Activated naive CD4-positive, alpha-beta T cell treated with anti-CD3 and anti-CD28 coated beads, Interleukin-2, amount 10 ng/mL, durations not matched to agents 7 days and 5 days (primary cell): Measurements from ENCODE around the gene ZNF480.
A peak's percentile ranks its signal among the peaks of the same experiment; 100 is the strongest.
"Not testable (repeated sequence)": the region's sequence is repeated elsewhere in the genome, so short reads cannot be mapped to it uniquely, and the experiment has no call there.

Experiments used
- CTCF ChIA-PET: fragments of 350-600 bp; sonication (Branson Sonifier 250); formaldehyde crosslinking; loops from one replicate; lab custom pipeline; 2021; ENCODE audit warnings: antibody characterized with exemption; lab: Charles Lee
- DNase-seq: peaks from one replicate; pipeline ENCODE4 v3.0.0-alpha.2; 2020
- H3K27ac Mint-ChIP-seq: one replicate; pipeline ENCODE4 v1.8.0; 2021; ENCODE audit warnings: mild to moderate bottlenecking, moderate library complexity, mixed read lengths
- H3K27me3 Mint-ChIP-seq: one replicate; pipeline ENCODE4 v1.8.0; 2021; ENCODE audit warnings: mild to moderate bottlenecking, mixed read lengths
- H3K36me3 Mint-ChIP-seq: one replicate; pipeline ENCODE4 v1.8.0; 2021; ENCODE audit warnings: mixed read lengths
- H3K4me1 Mint-ChIP-seq: one replicate; pipeline ENCODE4 v1.8.0; 2021; ENCODE audit warnings: mixed read lengths
- H3K4me3 Mint-ChIP-seq: one replicate; pipeline ENCODE4 v1.8.0; 2021; ENCODE audit warnings: mild to moderate bottlenecking, moderate library complexity, mixed read lengths
- H3K9me3 Mint-ChIP-seq: one replicate; pipeline ENCODE4 v1.8.0; 2021; ENCODE audit warnings: mixed read lengths

The ZNF480 gene

DNA sequence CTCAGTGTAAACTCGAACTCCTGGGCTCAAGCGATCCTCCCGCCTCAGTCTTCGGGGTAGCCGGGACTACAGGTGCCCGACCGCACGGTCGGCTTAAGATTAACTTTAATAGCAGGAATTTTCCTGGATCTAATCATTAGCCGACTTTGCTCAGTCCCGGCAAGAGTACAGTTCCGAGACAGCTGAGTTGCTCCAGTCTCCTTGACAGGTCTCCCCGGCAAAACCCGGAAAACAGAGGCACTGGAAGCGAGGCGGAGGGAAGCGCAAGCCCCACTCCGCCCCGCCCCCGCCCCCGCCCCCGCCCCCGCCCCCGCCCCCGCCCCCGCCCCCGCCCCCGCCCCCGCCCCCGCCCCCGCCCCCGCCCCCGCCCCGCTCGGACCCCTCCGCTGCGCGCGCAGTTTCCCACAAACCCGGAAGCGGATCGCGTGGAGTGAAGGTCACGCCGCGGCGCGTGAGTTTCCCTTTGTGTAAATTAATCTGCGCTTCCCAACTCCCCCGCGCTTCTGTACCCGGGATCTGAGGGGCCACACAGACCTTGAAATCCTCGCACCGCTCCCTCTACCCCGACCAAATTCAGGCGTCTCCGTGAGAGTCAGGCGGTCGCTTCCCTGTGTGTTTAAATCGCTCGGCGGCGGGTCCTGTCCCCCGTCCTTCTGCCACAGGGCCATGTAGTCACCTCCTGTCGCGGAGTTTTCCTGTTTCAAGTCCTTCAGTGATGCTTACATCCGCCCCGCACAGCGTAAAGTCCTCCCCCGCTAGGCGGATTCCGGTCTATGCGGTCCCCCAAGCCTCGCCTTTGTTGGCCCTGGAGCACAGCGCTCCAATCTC is at the start of gene ZNF480:
Gene ZNF480 (plus strand): TSS at position 397 of the 828 bp plus-strand sequence. CDS start 3,244 bp downstream, outside the sequence.
- DNase-seq: peak; percentile 89
- peak within 1 kb of the TSS; percentile 92 for H3K4me3 Mint-ChIP-seq
- H3K36me3 Mint-ChIP-seq: peaks cover 69% of the 10 kb centered on the region
- CTCF ChIA-PET: no interaction called here
- H3K27me3 Mint-ChIP-seq: peaks cover 4% of the 10 kb centered on the region
- peaks cover 22% of the 10 kb centered on the region for H3K4me1 Mint-ChIP-seq
- H3K9me3 Mint-ChIP-seq: peaks cover 59% of the 10 kb centered on the region
- peak within 1 kb of the TSS; percentile 97 for H3K27ac Mint-ChIP-seq

DNA sequence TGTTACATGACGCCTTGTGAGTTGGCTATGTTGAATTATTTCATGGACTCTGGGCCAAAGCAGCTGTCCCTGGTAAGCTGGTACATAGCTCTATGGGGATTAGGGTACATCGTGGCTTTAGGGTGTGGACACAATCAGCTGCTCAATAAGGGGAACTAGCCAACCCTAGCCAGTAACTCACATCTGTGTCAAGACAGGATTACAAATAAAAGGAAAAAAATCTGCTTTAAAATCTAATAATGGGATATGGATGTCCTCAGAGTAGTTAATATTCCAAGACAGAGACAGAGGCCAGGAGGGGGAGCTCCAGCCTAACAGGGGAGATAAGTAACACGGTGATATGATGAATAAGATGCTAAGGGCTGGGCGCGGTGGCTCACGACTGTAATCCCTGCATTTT is 48.7 kb upstream of the ZNF480 start:
- H3K9me3 Mint-ChIP-seq: peaks cover 20% of the 10 kb centered on the region
- no peaks in the 10 kb centered on the region for H3K36me3 Mint-ChIP-seq
- H3K27ac Mint-ChIP-seq: no peak overlapping the region
- no peaks in the 10 kb centered on the region for H3K4me1 Mint-ChIP-seq
- no peak overlapping the region for H3K4me3 Mint-ChIP-seq
- DNase-seq: peak; percentile 73
- H3K27me3 Mint-ChIP-seq: no peaks in the 10 kb centered on the region
- CTCF ChIA-PET: interaction anchor here (1.4 to 1.6 kb wide), 2 partner anchors 11 to 501 kb away, joined by 5 read pairs; no protein-coding TSS in a partner anchor

DNA sequence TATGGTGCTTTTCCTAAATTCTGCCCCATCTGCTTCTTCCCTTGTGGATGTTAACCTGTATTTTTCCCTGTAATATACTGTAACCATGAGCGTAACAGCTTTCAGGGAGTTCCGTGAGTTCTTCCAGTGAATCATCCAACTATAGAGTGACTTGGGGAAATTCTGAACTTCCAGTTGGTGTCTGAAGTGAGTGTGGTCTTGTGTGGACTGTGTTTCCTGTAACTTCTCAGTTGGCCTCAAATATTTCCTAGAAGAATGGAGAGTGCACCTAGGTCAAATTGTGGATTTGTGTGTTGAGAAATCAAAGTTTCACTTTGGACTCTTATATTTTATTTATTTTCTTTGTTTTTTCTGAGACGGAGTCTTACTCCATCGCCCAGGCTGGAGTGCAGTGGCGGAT is 38.5 kb upstream of the ZNF480 start:
- DNase-seq: no peak
- no peak overlapping the region for H3K4me3 Mint-ChIP-seq
- H3K36me3 Mint-ChIP-seq: peaks cover 2% of the 10 kb centered on the region
- H3K27me3 Mint-ChIP-seq: peaks cover 5% of the 10 kb centered on the region
- H3K9me3 Mint-ChIP-seq: peaks cover 28% of the 10 kb centered on the region
- no peak overlapping the region for H3K27ac Mint-ChIP-seq
- CTCF ChIA-PET: no interaction called here
- no peaks in the 10 kb centered on the region for H3K4me1 Mint-ChIP-seq

DNA sequence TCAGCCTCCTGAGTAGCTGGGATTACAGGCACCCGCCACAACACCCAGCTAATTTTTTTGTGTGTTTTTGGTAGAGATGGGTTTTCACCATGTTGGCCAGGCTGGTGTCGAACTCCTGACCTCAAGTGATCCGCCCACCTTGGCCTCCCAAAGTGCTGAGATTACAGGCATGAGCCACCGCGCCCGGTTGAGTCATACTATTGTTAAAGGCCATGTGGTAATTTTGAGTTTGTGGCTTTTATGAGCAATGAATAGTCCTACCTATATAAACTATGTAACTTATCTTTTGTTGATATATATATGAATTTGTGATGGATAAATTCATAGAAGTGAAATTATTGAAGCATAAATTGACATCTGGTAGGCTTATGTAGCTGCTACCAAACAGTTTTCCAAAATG is 31.4 kb upstream of the ZNF480 start:
- H3K4me3 Mint-ChIP-seq, CTCF ChIA-PET, DNase-seq, H3K36me3 Mint-ChIP-seq, H3K27ac Mint-ChIP-seq, H3K27me3 Mint-ChIP-seq: not testable (repeated sequence)
- H3K4me1 Mint-ChIP-seq: peaks cover 10% of the 10 kb centered on the region
- H3K9me3 Mint-ChIP-seq: peaks cover 27% of the 10 kb centered on the region

DNA sequence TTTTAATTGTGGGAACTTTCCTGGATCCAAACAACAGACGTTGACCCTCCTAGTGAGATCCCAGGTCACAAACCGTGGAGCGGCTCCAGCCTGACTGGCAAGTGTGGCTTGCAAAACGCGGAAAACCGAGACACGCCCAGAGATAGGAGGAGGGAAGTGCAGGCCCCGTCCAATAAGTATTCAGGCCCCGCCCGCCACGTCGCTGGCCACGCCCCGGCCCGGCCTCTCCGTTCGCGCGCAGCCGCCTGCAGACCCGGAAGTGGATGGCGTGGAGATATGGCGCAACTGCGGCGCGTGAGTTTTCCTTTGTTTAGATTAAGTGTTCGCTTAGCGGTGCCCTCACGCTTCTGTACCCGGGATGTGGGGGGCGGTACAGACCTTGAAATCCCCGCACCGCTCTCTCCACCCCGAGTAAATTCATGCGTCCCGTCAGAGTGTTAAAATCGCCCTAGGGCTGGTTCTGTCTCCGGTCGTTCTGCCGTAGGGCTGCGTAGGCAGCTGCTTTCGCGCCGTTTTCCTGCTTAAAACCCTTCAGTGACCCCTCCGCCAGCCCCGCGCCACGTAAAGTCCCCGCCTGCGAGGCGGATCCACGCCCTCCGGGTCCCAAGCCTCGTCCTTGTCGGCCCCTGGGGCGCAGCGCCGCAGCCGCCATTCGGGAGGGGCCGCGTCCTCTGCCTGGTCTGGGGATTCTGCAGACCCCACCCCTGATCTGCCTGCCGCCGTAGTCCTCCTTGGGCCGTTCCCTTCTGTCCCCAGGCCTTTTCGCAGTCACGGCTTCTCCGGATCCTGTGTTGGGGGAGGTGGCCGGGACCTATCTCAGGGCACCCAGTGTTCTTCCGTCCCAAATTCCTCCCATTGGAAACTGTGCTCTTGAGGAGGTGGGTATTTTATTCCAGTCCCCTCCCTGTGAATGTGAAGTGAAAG is 27.4 kb upstream of the ZNF480 start, which contains the start of gene ZNF766:
Gene ZNF766 (plus strand): TSS at position 250 of the 924 bp plus-strand sequence. CDS start 27 bp downstream, at position 277.
- Mint-ChIP-seq H3K9me3 (peaks cover 42% of the 10 kb centered on the region), H3K4me3 (peak within 1 kb of the TSS; percentile 94), H3K27ac (peak within 1 kb of the TSS; percentile 95), H3K4me1 (peaks cover 29% of the 10 kb centered on the region), H3K27me3 (no peaks in the 10 kb centered on the region), H3K36me3 (peaks cover 41% of the 10 kb centered on the region)
- peak; percentile 98 for DNase-seq
- CTCF ChIA-PET: no interaction called here

DNA sequence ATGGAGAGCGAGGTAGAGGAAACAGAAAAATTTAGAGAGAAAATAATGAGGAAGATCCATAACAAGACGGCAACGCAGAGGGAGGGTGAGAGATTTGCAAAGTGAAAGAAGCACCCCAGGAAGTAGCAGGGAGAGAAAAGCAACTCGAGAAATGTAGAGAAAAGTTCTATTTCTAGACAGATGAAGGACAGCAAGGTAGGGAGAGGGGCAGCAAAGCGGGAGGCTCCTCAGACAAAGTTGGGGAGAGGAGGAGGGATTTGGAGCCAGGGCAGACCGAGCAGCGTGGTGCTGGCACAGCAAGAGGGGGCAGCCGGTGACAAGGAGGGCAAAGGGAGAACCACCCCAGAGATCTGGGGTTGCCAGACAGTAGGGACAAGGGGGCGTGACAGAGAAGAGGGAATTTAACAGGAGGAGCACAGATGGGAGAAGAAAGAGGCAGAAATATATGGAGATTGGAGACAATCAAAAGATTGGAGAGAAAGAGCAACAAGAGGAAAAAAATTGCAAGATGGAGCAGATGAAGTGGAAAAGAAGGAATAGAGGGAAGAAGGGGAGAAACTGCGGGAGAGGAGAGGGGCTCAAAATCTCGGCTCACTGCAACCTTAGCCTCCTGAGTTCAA is 26.6 kb upstream of the ZNF480 start:
- Mint-ChIP-seq H3K4me3 (peak overlapping the region; percentile 94), H3K4me1 (peaks cover 29% of the 10 kb centered on the region), H3K36me3 (peaks cover 46% of the 10 kb centered on the region), H3K27me3 (no peaks in the 10 kb centered on the region), H3K9me3 (peaks cover 45% of the 10 kb centered on the region), H3K27ac (peak overlapping the region; percentile 95)
- CTCF ChIA-PET: no interaction called here
- DNase-seq: peak; percentile 29

DNA sequence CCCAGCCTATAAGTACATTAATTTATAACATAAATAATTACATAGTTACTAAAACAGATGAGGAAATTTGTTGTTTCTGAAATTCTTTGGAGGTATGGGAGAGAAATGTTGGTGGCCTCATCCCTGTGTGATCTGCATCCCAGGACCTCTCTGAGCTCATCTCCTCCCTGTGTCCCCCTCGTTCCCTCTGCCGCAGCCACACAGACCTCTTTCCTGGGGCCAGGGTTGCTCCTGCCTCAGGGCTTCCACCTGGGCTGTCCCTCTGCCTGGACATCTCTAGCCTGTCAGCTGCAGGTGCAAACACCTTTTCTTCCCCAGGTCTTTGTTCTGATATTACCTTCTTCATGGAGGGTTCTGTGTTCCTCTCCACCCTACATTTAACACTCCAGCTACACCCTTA is 23.7 kb upstream of the ZNF480 start:
- H3K36me3 Mint-ChIP-seq: peaks cover 73% of the 10 kb centered on the region
- CTCF ChIA-PET: no interaction called here
- DNase-seq: no peak
- no peak overlapping the region for H3K4me3 Mint-ChIP-seq
- H3K27me3 Mint-ChIP-seq: no peaks in the 10 kb centered on the region
- H3K27ac Mint-ChIP-seq: no peak overlapping the region
- peaks cover 61% of the 10 kb centered on the region for H3K9me3 Mint-ChIP-seq
- H3K4me1 Mint-ChIP-seq: peaks cover 29% of the 10 kb centered on the region

DNA sequence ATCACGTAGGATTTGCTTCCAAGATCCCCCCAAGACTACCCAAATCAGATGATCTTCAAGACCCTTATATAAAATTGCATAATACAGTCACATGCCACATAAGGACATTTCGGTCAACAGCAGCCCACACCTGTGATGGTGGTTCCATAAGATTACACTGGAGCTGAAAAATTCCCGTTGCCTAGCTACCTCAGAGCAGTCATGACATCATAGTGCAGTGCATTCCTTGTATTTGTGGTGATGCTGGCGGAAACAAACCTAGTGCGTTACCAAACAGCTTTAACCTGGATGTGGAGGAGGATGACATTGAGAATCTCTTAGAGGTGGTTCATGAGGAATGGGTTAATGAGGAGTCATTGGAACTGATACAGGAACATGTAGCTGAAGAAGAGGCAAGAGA is 22.8 kb upstream of the ZNF480 start:
- no peak for DNase-seq
- H3K4me3 Mint-ChIP-seq: no peak overlapping the region
- peaks cover 69% of the 10 kb centered on the region for H3K9me3 Mint-ChIP-seq
- H3K27ac Mint-ChIP-seq: no peak overlapping the region
- H3K4me1 Mint-ChIP-seq: peaks cover 29% of the 10 kb centered on the region
- peaks cover 81% of the 10 kb centered on the region for H3K36me3 Mint-ChIP-seq
- no peaks in the 10 kb centered on the region for H3K27me3 Mint-ChIP-seq
- CTCF ChIA-PET: no interaction called here

DNA sequence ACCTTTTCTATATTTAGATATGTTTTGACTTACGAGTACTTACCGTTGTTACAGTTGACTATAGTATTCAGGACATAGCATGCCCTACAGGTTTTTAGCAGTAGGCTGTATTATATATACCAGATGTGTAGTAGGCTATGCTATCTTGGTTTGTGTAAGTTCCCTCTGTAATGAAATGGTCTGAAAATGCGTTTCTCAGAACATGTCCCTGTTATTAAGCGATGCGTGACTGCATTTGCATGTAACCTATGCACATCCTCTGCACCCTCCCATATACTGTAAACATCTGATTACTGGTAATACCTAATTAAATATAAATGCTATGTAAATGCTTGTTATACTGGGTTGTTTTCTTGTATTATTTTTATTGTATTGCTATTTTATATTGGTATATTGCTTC is 21.0 kb upstream of the ZNF480 start:
- Mint-ChIP-seq H3K27me3 (no peaks in the 10 kb centered on the region), H3K9me3 (peaks cover 67% of the 10 kb centered on the region), H3K27ac (no peak overlapping the region), H3K36me3 (peaks cover 77% of the 10 kb centered on the region), H3K4me1 (peaks cover 17% of the 10 kb centered on the region), H3K4me3 (no peak overlapping the region)
- CTCF ChIA-PET: no interaction called here
- no peak for DNase-seq

DNA sequence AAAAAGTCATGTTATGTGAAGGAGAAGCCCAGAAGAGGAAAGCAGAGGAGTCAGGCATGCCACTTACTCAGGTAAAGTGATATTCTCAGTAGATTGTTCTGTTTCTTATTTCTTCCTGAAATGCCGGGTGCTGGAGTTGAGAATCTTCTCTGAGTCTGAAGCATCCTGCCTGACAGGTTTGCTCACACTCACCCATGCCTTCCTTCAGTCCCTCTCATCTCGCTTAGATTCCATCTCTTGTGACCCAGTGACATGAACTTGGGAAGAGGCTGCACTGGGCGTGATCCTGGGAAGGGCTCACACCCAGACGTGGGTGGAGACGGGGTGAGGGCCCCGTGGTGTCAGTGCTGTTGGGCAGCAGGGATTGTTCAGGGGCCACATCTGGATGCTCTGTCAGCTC is 19.5 kb upstream of the ZNF480 start:
- Mint-ChIP-seq H3K9me3 (peaks cover 69% of the 10 kb centered on the region), H3K27me3 (no peaks in the 10 kb centered on the region), H3K36me3 (peaks cover 78% of the 10 kb centered on the region), H3K27ac (no peak overlapping the region), H3K4me1 (peaks cover 9% of the 10 kb centered on the region), H3K4me3 (no peak overlapping the region)
- CTCF ChIA-PET: no interaction called here
- DNase-seq: no peak

DNA sequence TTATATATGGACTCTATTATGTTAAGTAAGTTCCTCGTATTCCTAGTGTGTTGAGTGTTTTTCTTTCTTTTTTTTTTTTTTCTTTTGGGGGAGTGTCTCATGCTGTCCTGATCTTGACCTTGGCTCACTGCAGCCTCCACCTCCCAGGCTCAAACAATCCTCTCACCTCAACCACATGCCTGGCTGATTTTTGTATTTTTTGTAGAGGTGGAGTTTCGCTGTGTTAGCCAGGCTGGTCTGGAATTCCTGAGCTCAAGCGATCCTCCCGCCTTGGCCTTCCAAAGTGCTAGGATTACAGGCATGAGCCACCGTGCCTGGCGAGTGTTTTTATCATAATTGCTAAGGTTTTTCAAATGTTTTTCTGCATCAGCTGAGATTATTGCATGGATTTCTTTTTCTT is 10.7 kb upstream of the ZNF480 start:
- CTCF ChIA-PET: no interaction called here
- H3K27me3 Mint-ChIP-seq: no peaks in the 10 kb centered on the region
- no peak overlapping the region for H3K4me3 Mint-ChIP-seq
- H3K36me3 Mint-ChIP-seq: peaks cover 85% of the 10 kb centered on the region
- DNase-seq: no peak
- peaks cover 70% of the 10 kb centered on the region for H3K9me3 Mint-ChIP-seq
- no peak overlapping the region for H3K27ac Mint-ChIP-seq
- no peaks in the 10 kb centered on the region for H3K4me1 Mint-ChIP-seq

DNA sequence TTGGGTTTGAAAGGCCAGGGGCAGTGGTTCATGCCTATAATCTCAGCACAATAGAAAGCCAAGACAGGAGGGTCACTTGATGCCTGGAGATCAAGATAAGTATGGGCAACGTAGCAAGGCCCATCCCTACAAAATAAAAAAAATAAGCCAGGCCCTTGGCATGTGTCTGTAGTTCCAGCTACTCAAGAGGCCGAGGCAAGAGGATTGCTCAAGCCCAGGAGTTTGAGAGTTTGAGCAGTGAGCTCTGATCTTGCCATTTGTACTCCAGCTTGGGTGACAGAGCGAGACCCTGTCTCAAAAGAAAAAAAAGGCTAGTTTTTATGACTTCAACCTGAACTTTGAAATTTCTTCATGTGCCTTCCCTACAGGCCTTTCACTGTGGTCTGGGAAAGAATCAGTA is 5.2 kb upstream of the ZNF480 start:
- Mint-ChIP-seq H3K4me3 (no peak overlapping the region), H3K36me3 (peaks cover 60% of the 10 kb centered on the region), H3K9me3 (peaks cover 52% of the 10 kb centered on the region), H3K27ac (no peak overlapping the region), H3K4me1 (peaks cover 6% of the 10 kb centered on the region), H3K27me3 (no peaks in the 10 kb centered on the region)
- CTCF ChIA-PET: no interaction called here
- DNase-seq: no peak

DNA sequence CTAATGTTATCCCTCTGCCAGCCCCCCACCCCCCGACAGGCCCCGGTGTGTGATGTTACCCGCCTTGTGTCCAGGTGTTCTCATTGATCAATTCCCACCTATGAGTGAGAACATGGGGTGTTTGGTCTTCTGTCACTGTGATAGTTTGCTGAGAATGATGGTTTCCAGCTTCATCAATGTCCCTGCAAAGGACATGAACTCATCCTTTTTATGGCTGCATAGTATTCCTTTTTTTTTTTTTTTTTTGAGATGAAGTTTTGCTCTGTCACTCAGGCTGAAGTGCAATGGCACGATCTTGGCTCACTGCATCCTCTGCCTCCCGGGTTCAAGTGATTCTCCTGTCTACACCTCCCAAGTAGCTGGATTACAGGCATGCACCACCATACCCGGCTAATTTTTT is 4.0 kb upstream of the ZNF480 start:
- H3K4me3 Mint-ChIP-seq, H3K27ac Mint-ChIP-seq, CTCF ChIA-PET, H3K27me3 Mint-ChIP-seq, DNase-seq: not testable (repeated sequence)
- peaks cover 15% of the 10 kb centered on the region for H3K4me1 Mint-ChIP-seq
- peaks cover 62% of the 10 kb centered on the region for H3K36me3 Mint-ChIP-seq
- H3K9me3 Mint-ChIP-seq: peaks cover 48% of the 10 kb centered on the region

DNA sequence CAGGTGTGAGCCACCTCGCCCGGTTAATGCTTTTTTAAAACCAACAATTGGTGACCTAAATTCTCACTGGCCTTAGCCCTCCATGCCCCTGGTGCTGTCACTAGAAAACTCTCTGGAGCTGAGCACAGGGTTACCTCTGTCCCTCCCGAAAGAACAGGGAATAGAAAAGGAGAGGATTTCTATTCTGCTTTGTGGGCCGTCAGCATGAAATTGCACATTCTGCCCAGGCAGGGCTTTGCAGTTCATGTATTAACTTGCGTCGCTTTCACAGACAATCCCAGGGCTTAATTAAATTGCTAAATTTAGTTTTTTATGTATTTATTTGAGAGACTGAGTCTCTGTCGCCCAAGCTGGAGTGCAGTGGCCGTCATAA is 583 bp upstream of the ZNF480 start:
- Mint-ChIP-seq H3K4me1 (peaks cover 22% of the 10 kb centered on the region), H3K27me3 (peaks cover 4% of the 10 kb centered on the region), H3K27ac (peak overlapping the region; percentile 75), H3K36me3 (peaks cover 68% of the 10 kb centered on the region), H3K4me3 (peak overlapping the region; percentile 80), H3K9me3 (peaks cover 56% of the 10 kb centered on the region)
- DNase-seq: no peak
- CTCF ChIA-PET: no interaction called here
